ENCODE results near the gene PDE12. TPM values are rescaled to one million over a fixed set of nuclear protein-coding genes. Genes with fewer than 3 reads are reported as not detected.
A peak's percentile ranks its signal among the peaks of the same experiment; 100 is the strongest.

The PDE12 gene
- total and polyA plus RNA-seq, 7 donors = 4.8 to 17.9 (median 11.4) TPM

DNA sequence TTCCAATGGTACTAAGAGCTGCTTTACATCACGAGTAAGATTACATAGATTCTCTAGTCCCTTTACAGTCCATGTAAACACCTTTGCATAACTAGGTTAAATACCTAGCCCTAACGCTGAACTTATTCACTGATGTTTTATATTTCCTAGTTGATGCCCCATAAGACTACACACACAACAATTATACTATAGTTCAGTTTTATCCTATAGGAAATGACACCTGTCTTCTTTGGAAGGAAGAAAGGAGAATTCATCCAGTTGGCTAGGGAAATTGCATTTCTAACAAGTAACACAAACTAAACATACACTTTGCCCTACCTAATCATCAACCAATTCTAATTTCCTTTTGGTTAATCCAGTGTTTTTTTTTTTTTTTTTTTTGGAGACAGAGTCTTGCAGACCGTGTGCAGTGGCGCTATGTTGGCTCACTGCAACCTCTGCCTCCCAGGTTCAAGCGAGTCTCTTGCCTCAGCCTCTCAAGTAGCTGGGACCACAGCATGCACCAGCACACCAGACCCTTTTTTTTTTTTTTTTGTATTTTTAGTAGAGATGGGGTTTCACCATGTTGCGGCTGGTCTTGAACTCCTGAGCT is 13.9 kb downstream of the PDE12 start:
- Histone ChIP-seq H3K9me3 (no peaks in the 10 kb centered on the region), H3K4me3 (no peak overlapping the region), H3K27ac (no peak overlapping the region), H3K36me3 (peaks cover 4 to 92% (median 20%) of the 10 kb centered on the region in 4 donors), H3K27me3 (no peaks in the 10 kb centered on the region), H3K4me1 (no peaks in the 10 kb centered on the region)
- WGBS, 2 donors = 87 to 93% methylated on average over 5 of the region's 6 CpGs
- intact Hi-C loops (cut with DNase I) = no loop called here
- no peak for TF ChIP-seq POLR2A (IDR thresholded peaks at IDR 0.05)
- no peak for TF ChIP-seq EP300 (IDR thresholded peaks at IDR 0.05)
- no peak for TF ChIP-seq POLR2AphosphoS5 (IDR thresholded peaks at IDR 0.05)
- TF ChIP-seq, protein P1, sequence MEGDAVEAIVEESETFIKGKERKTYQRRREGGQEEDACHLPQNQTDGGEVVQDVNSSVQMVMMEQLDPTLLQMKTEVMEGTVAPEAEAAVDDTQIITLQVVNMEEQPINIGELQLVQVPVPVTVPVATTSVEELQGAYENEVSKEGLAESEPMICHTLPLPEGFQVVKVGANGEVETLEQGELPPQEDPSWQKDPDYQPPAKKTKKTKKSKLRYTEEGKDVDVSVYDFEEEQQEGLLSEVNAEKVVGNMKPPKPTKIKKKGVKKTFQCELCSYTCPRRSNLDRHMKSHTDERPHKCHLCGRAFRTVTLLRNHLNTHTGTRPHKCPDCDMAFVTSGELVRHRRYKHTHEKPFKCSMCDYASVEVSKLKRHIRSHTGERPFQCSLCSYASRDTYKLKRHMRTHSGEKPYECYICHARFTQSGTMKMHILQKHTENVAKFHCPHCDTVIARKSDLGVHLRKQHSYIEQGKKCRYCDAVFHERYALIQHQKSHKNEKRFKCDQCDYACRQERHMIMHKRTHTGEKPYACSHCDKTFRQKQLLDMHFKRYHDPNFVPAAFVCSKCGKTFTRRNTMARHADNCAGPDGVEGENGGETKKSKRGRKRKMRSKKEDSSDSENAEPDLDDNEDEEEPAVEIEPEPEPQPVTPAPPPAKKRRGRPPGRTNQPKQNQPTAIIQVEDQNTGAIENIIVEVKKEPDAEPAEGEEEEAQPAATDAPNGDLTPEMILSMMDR (IDR thresholded peaks at IDR 0.05) = no peak
- no peak for DNase-seq

DNA sequence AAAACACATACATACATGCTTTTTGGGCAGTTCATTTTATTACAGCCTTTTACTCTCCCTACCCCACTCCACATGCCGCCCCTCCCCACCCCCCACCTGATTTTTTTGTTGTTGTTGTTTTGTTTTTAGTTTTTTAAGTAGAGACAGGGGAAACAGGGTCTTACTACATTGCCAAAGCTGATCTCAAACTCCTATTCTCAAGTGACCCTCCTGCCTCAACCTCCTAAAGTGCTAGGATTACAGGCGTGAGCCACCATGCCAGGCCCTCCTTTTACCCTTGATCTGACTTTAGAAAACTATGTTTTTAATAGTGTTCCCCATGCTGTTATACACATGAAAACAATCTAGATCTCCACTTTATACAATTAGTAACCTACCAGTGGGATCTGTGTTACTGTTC is 14.8 kb downstream of the PDE12 start:
- no peaks in the 10 kb centered on the region for H3K27me3 ChIP-seq
- no peak overlapping the region for H3K4me3 ChIP-seq
- H3K27ac ChIP-seq = no peak overlapping the region
- H3K4me1 ChIP-seq = peaks cover 0 to 2% (median under 1%) of the 10 kb centered on the region in 4 donors
- peaks cover 4 to 95% (median 24%) of the 10 kb centered on the region in 4 donors for H3K36me3 ChIP-seq
- DNase-seq = no peak
- TF ChIP-seq POLR2A (IDR thresholded peaks at IDR 0.05) (no peak), POLR2AphosphoS5 (IDR thresholded peaks at IDR 0.05) (no peak), EP300 (IDR thresholded peaks at IDR 0.05) (no peak)
- intact Hi-C loops (cut with DNase I) = no loop called here
- WGBS, 2 donors = 96 to 97% methylated on average over 2 of the region's 2 CpGs
- H3K9me3 ChIP-seq = no peaks in the 10 kb centered on the region

DNA sequence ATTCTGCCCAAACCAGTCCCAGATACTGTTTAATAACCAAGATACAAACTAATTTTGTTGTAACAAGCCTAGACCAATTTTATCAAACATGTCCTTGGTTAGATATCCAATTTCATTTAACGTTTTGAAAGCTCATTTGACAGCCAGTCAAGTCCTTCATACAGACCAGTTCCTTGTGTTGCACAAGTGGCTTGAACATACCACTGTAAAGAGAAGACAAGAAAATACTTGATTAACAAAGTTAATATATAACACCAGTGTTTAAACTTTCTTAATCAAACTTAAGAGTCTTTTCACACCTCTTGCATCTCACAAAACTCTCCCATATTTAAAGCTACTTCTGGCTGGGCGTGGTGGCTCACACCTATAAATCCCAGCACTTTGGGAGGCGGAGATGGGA is 16.0 kb downstream of the PDE12 start:
- no peak for DNase-seq
- no peaks in the 10 kb centered on the region for H3K27me3 ChIP-seq
- peaks cover 0 to 13% (median 12%) of the 10 kb centered on the region in 4 donors for H3K4me1 ChIP-seq
- no peaks in the 10 kb centered on the region for H3K9me3 ChIP-seq
- H3K4me3 ChIP-seq = no peak overlapping the region
- intact Hi-C loops (cut with DNase I) = no loop called here
- TF ChIP-seq, protein P1 (IDR thresholded peaks at IDR 0.05) = no peak
- TF ChIP-seq POLR2A (IDR thresholded peaks at IDR 0.05) = no peak
- no peak for TF ChIP-seq EP300 (IDR thresholded peaks at IDR 0.05)
- no peak for TF ChIP-seq POLR2AphosphoS5 (IDR thresholded peaks at IDR 0.05)
- H3K36me3 ChIP-seq = peaks cover 4 to 88% (median 24%) of the 10 kb centered on the region in 4 donors
- H3K27ac ChIP-seq = no peak overlapping the region
- 56 to 83% methylated on average over 3 of the region's 3 CpGs for WGBS, 2 donors

DNA sequence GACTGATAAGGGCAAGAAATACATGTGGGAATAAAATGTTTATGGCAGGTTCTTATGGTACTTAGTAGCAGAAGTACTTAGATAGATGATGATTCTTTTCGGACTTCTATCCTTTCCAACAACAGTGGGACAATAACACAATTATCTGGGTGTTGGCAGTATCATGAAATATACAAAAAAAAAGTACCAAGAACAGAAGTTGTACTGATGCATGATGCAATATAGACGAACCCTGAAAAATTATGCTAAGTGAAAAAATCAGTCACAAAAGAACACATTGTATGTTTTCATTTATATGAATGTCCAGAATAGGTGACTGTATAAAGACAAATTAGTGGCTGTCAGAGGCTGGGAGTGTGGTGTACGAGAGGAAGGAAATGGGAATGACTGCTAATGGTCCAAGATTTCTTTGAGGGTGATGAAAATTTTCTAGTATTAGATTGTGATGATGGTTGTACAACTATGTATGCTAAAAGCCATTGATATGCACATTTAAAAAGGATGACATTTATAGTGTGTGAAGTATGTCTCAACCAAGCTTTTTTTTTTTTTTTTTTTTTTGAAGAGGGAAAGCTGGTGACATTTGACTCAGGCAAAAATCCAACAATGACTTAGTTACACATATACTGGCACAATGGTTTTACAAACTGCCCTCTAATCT is 20.0 kb downstream of the PDE12 start:
- H3K9me3 ChIP-seq = no peaks in the 10 kb centered on the region
- peak overlapping the region in 2 of 4 donors; percentile 19 to 23 for H3K27ac ChIP-seq
- intact Hi-C loops (cut with DNase I) = no loop called here
- peaks cover 0 to 14% (median 13%) of the 10 kb centered on the region in 4 donors for H3K4me1 ChIP-seq
- TF ChIP-seq, protein P1 (IDR thresholded peaks at IDR 0.05) = no peak
- TF ChIP-seq POLR2A (IDR thresholded peaks at IDR 0.05) (no peak), POLR2AphosphoS5 (IDR thresholded peaks at IDR 0.05) (no peak), EP300 (IDR thresholded peaks at IDR 0.05) (no peak)
- 46 to 80% methylated on average over 3 of the region's 3 CpGs for WGBS, 2 donors
- H3K36me3 ChIP-seq = peaks cover 0 to 86% (median 32%) of the 10 kb centered on the region in 4 donors
- no peaks in the 10 kb centered on the region for H3K27me3 ChIP-seq
- no peak overlapping the region for H3K4me3 ChIP-seq
- no peak for DNase-seq

DNA sequence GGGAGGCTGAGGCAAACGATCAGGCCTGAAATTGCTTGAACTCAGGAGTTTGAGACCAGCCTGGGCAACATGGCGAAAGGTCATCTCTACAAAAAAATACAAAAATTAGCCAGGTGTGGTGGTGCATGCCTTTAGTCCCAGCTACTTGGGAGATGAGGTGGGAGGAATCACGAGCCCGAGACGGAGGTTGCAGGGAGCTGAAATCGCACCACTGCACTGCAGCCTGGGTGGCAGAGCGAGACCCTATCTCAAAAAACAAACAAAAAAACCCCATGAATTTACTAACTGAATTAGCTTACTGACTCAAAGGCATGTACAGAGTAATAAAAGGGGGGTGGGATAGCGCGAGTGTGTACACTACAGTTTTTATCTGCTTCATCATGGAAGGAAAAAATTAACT is 21.7 kb downstream of the PDE12 start:
- Histone ChIP-seq H3K9me3 (no peaks in the 10 kb centered on the region), H3K4me1 (peaks cover 0 to 16% (median 13%) of the 10 kb centered on the region in 4 donors), H3K36me3 (peaks cover 0 to 77% (median 27%) of the 10 kb centered on the region in 4 donors), H3K4me3 (no peak overlapping the region), H3K27ac (no peak overlapping the region), H3K27me3 (no peaks in the 10 kb centered on the region)
- no peak for DNase-seq
- intact Hi-C loops (cut with DNase I) = no loop called here
- TF ChIP-seq, protein P1 (IDR thresholded peaks at IDR 0.05) = no peak
- WGBS, 2 donors = 44 to 76% methylated on average over 9 of the region's 9 CpGs
